IPS-NIHi11 (cell line): ENCODE data around the gene LYSET.
A peak's percentile ranks its signal among the peaks of the same experiment; 100 is the strongest.
"Not testable (repeated sequence)": the region's sequence is repeated elsewhere in the genome, so short reads cannot be mapped to it uniquely, and the experiment has no call there.

Source experiments
- DNase-seq: peaks from one replicate; pipeline ENCODE4 v3.0.0; 2012; ENCODE audit warnings: mixed read lengths, low spot score

The LYSET gene, protein sequence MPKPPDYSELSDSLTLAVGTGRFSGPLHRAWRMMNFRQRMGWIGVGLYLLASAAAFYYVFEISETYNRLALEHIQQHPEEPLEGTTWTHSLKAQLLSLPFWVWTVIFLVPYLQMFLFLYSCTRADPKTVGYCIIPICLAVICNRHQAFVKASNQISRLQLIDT

DNA sequence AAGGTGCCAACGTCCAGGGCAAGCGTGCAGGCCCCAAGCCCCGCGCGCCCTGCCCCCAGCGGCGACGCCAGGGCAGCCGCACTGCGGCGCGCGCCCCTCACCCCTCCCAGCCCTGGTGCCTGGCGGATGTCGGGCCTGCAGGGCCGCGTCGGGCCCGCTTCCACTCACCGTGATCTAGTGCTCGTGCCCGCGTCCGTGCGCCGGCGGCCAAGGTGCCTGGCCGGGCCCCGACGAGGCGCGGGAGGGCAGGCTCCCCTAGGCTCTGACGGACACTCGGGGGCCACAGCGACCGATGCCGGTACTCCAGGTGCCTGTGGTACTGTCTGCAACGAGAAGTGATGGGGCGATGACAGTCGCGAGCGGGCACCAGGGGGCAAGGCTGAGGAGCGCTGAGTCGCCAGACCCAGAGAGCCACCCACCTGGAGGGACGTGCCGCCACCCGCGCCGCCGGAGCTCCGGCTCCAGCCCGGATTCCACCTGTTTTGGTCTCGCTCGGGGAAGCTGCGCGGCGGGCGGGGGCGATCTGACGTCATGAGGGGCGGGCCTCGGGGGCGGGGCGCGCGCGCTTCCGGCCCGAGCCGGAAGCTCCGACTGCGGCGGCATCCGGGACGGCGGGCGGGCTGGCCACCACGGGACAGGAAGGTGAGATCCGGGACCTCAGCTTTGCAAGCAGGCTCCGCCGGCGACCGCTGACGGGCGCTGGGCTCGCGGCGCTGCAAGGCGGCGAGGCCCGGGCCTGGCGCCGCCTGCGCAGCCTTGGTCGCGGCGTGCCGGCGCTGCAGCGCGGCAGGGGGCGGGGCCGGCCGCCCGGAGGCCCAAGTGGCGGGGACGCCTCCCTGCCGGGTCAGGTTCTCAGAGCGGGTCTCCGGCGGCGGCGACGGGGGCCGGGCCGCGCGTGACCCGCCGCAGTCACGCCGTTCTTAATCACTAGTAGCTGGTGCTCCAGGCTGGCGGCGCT is at the start of gene LYSET, which contains the start of gene MOAP1:
LYSET (plus strand) TSS at position 927 of the 958 bp plus-strand sequence. CDS start 89 bp downstream, outside the sequence.
MOAP1 (minus strand) TSS at position 507 of the 958 bp plus-strand sequence. CDS start 655 bp downstream, outside the sequence.
- DNase-seq = peak; percentile 94

DNA sequence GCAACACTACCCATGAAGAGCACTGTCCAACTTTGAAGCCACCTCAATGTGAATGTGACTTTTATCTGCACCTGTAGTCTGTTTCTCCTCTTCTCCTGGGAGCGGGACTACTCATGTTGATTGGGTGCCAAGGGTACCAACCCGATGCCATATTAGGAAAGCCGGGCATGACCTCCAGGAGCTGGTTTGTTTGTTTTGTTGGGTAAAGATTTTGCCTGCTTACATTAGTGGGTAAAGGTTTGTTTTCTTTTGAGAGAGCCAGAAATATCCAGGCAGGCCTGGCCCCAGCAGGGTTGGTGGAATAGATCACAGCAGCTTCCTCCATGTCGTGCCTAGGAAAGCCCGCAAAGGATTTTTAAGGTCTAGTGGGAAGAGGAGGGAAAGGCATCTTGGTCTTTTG is 49.7 kb upstream of the LYSET start:
- no peak for DNase-seq

DNA sequence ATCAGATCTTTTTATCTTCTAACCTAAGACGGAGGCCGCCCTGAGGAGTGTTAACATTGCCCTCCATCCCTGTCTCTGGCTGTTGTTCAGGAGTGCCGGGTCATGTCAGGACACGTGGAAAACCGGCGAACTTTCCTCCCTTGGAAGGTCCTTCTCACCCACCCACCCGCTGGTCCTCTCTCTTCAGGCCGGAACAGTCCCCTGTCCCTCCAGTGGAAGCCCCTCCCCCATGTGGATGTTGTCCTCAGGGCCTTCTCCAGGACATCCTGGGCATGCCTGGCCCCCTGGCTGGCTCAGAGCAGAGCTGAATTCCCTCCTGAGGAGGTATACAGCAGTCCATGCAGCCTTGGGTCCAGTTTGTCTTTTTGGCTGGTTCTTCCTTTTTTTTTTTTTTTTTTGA is 49.1 kb upstream of the LYSET start:
- no peak for DNase-seq

DNA sequence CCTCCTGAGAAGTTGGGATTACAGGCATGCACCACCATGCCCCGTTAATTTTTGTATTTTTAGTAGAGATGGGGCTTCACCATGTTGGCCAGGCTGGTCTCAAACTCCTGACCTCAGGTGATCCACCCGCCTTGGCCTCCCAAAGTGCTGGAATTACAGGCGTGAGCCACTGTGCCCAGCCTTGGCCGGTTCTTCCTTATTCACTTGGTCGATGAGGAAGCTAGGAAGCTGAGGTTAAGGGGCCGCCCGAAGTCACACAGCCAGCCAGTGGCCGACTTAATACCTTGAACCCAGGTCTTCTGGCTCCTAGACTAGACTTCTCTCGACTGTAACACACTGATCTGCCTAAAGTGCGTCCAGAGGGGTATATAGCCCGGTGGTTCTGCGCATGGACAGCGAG is 48.6 kb upstream of the LYSET start:
- not testable (repeated sequence) for DNase-seq

DNA sequence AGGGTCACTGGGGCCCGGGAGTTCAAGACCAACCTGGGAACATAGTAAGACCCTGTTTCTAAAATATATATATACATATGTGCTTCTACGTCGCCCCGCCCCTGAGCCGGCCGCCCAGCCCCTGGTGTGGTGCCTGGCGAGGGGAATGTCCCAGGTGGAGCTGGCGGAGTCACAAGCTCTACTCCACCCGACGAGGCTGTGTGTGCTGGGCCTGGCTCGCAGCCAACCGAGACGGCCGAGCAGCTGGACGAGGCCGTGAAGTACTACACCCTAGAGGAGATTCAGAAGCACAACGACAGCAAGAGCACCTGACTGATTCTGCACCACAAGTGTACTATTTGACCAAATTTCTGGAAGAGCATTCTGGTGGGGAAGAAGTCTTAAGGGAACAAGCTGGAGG is 47.3 kb upstream of the LYSET start:
- peak; percentile 59 for DNase-seq

DNA sequence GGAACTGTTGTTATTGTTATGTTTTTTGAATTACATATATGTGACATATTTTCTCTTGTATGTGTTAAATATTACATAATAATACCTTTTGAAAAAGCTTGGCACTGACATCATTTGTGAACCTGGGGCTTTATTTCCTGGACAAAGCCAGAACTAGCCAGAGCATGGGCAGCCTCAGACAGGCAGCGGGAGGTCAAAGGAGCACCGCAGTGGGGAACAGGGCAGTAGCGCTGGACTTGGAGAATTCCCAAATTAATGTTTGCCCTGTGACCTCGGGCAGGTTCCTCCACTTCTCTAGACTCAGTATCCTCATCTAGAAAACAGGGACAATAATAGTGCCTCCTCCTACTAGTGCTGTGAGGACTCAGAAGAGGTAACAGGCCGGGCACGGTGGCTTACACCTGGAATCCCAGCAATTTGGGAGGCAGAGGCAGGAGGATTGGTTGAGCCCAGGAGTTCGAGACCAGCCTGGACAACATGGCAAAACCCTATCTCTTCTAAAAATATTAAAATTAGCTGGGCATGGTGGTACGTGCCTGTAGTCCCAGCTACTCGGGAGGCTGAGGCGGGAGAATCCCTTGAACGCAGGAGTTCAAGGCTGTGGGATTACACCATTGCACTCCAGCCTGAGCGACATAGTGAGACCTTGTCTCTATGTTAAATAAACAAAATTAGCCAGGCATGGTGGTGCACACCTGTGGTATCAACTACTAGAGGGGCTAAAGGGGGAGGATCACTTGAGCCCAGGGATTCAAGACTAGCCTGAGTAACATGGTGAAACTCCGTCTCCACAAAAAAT is 42.1 kb upstream of the LYSET start:
- no peak for DNase-seq

DNA sequence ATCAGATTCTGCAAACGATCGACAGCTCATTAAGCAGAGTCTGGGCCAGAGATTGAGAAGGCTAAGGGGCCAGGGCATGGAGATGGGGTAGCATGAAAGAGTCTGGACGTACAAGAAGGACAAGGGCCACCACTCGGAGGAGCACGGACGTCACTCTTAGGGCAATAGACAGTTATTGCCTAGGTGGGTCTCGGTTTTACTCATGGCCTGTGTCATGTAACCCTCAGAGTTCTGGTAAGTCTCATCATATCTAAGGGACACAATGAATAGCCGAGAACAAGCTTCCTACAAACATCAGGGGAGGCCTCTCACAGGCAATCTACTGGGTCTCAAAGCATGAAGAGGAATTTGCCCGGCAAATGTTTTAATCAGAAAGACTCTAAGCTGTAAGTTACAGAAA is 39.0 kb upstream of the LYSET start:
- DNase-seq = no peak

DNA sequence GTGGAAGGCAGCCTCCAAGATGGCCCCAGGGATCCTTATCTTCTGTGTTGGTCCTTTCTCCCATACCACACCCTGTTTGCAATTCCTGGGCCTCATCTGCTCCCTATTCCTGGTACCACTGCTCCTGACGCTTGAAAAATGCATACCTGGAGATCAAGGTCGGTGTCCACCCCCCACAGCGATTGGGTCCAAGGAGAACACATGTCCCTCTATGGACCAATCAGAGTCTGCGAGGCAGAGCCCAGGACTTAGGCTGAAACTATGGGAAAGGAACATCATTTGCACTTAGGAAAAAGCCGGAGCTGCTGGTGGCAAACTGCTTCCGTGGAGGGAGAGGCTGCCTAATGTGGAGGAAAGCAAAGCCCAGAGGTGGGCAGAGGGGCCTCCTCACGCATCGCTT is 36.1 kb upstream of the LYSET start:
- DNase-seq = no peak

DNA sequence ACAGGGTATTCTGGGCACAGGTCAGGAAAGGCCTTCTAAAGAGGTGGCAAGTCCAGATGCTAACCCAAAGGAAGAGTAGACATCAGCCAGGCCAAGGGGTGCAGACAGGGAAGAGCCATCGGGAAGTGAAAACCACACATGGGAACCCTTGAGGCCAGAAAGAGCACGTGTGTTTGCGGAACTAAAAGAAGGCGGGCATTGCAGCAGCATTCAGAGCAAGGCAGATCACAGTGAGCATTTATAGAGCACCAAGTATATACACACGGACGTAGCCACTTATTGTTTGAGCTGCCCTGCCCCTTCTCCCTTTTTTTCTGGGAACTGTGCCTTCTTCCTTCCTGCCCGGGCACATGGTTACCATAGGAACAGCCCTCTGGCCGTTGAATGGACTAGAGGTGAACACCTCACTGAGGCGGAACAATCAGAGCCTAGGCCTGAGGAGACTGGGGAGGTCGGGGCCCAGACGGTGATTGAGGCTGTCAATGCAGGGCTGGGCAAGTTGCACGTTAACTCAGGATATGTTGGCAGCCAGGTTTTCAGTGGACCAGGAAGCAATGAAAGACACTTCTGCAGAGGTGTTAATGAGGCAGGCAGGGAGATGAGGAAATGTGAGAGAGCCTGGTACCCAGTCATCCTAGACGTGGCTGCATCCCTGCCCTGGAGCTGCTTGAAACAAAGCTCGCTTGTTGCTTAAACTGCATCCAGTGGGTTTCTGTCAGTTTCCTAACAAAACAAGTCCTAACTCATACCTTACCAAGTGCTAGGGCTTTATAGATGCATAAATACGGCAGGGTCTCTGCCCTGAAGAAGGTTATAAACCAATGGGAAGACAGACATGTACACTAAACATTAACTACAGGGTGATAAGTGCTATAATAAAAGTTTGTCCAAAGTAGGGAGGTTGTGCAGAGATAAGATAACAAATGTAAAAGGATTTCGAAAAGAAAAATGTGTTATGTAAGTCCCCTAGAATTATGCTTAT is 34.6 kb upstream of the LYSET start:
- peak; percentile 54 for DNase-seq

DNA sequence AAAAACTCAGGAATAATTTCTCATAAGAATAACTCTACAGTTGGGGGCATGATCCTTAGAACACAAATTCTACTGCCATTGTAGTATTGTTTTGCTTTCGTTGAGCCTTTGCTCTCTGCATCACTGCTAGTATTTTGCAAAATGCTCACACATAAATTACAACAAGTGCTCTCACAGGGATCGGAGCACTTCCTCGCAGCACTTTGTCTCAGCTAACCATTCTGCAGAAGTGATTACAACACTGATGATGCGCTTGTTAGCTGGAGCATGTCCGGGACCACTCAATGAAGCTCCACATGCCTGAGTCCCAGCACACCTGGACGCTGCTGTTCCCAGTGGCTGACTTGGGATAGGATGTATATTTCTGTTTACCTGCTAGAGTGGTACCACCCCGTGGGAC is 32.0 kb upstream of the LYSET start:
- DNase-seq = no peak

DNA sequence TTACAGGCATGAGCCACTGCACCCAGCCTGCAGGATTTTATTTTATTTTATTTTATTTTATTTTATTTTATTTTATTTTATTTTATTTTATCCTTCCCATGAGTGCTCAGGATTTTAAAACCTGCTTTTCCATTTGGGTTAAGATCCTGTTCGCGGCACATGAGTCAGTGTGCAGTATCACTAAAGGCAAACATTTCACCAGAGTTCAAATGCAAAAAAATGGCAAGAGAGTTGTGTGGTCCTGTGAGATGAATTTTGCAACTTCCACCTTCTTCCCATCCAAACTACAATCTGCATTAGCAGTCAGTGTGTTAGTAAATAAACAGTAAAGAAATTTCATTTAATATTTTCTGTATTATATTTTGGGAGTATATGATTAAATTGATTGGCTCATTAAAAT is 29.4 kb upstream of the LYSET start:
- no peak for DNase-seq

DNA sequence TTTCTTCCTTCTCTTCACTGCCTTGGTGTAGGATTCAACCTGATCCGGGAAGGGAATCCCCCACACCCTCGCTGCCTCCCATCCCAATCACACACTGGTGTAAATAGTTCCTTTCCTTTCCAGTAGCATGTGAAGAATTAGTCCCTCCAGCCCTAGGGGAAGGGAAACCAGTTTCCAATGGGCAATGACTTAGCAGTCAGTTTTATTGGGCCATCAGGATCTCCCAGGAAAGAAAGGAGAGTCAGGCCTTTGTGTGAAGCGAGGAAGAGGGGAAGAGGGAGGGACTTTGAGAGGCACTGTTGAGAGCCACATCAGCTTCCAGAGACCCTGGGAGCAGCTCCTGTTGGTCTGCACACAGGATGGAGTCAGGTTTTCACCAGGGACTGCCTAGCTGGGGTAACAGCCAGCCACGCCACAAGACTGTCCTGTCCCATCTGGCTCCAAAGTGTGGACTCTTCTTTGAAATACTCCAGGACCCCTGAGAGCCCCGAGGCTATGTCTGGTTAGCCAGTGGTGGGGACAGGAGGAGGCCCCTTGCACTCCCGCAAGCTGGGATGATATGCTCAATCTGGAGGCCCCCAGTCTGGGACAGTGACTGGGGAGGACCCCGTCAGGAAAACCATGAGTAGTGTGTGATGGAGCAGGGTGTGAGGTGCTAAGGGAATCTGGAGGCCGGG is 28.3 kb upstream of the LYSET start:
- DNase-seq = no peak

DNA sequence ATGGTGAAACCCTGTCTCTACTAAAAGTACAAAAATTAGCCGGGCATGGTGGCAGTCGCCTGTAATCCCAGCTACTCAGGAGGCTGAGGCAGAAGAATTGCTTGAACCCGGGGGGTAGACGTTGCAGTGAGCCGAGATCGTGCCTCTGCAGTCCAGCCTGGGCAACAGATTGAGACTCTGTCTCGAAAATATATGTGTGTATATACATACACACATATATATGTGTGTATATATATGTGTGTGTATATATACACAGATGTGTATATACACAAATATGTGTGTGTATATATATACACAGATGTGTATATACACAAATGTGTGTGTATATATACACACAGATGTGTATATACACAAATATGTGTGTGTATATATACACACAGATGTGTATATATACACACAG is 26.8 kb upstream of the LYSET start:
- not testable (repeated sequence) for DNase-seq

DNA sequence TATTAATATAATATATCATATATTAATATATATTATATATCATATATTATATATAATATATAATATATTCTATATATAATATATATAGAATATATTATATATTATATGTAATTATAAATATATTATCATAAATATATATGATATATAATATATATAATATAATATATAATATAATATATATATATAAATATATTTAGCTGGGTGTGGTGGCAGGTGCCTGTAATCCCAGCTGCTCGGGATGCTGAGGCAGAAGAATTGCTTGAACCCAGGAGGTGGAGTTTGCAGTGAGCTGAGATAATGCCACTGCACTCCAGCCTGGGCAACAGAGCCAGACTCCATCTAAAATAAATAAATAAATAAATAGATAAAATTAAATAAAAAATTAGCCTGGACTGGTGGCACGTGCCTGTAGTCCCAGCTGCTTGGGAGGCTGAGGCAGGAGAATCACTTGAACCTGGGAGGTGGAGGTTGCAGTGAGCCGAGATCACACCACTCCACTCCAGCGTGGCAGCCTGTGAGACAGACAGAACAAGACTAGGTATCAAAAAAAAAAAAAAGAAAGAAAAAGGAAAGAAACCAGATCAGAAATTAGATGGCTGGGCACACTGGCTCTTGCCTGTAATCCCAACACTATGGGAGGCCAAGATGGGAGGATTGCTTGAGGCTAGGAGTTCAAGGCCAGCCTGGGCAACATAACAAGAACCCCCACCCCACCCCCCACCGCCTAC is 25.3 kb upstream of the LYSET start:
- not testable (repeated sequence) for DNase-seq

DNA sequence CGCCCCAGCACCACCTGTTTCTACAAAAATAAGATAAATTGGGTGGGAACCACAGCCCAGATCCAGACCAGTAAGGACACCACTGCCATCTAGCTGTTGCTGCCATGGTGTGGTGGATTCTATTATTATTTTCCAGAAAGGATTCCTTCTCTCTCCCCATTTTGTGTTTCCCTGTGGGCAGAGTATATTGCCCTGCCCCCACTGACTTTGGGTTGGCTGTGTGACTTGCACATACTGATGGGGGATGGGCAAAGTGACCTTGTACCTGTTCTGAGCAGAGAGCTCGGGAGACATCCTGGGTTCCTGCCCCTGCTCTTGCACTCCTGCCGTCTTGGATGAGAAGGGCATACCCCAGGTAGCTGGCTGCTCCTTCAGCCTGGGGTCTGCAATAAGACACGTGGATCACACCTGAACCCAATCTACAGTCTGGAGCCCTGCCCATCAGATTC is 24.7 kb upstream of the LYSET start:
- DNase-seq = peak; percentile 56

DNA sequence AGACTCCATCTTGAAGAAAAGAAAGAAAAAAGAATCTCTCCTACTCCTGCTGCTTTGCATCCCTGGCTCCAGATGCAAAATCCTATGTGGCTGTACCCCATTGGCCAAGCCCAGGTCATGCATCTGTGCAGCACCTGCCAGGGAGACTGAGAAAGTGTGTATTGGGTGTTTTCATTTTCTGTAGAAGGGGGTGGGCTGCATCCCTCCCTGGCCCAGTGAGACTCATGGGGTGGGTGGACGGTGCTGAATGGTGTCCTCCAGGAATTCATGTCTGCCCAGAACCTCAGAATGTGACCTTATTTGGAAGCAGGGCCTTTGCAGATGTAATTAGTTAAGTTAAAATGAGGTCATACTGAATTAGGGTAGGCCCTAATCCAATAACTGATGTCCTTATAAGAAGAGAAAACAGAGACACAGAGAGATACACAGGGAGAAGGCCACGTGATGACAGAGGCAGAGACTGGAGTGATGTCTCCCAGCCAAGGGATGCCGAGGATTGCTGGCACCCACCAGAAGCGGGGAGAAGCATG is 23.6 kb upstream of the LYSET start:
- DNase-seq = no peak

DNA sequence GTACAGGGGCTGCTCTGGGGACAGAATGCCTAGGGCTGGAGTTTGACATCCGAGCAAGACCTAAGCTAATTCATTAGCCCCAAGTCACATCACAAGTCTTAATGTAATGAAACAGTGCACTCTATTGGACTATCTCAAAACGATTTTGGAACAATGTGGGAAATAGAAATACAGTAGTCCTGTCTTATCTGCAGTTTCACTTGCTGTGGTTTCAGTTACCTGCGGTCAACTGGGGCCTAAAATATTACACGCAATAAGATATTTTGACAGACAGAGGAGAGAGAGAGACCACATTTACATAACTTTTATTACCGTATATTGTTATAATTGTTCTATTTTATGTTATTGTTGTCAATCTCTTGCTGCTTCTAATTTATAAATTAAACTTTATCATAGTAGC is 21.6 kb upstream of the LYSET start:
- DNase-seq = no peak

DNA sequence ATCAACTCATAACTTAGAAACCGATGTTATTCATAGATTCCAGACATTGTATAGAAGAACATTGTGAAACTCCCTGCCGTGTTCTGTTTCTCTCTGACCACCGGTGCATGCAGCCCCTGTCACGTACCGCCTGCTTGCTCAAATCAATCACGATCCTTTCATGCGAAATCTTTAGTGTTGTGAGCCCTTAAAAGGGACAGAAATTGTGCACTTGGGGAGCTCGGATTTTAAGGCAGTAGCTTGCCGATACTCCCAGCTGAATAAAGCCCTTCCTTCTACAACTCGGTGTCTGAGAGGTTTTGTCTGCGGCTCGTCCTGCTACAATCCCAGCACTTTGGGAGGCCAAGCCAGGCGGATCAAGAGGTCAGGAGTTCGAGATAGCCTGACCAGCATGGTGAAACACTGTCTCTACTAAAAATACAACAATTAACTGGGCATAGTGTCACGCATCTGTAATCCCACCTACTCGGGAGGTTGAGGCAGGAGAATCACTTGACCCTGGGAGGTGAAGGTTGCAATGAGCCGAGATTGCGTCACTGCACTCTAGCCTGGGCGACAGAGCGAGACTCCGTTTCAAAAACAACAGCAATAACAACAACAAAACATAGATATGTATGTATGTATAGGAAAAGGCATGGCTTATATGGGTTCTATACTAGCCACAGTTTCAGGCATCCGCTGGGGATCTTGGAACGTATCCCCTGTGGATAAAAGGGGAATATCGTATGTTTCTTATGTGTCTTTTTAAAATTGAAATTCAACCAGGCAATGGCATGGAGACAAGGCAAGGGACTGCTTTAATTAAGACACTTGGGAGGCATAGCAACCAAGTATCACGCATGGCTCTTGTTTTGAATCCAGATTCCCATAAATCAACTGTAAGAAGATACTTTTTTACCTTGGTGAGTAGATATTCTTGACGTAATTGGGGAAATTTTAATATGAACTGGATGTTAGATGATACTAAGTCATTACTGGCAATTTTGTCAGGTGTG is 19.5 kb upstream of the LYSET start:
- not testable (repeated sequence) for DNase-seq
